GM23338 (cell line): Measurements from ENCODE around the gene ADAMTS17. TPM values are rescaled to one million over a fixed set of nuclear protein-coding genes. Genes with fewer than 3 reads are reported as not detected.

Experiments used
- ATAC-seq: fragments of 200-7000 bp; cut with Tn5 transposase; 3 replicates; pipeline ENCODE4 v1.9.1; 2020
- DNase-seq: peaks from one replicate; pipeline ENCODE4 v3.0.0-alpha.2; 2015; ENCODE audit warnings: low spot score
- H2AFZ ChIP-seq: fragments of 200-600 bp; sonication (generic); 2 replicates; pipeline ENCODE4 v1.8.0; 2016; ENCODE audit warnings: antibody characterized with exemption, mild to moderate bottlenecking, moderate library complexity
- H3F3A ChIP-seq: fragments of 200-600 bp; sonication (generic); replicated peaks from 2 replicates; pipeline ENCODE4 v1.8.0; 2017; ENCODE audit warnings: antibody characterized with exemption, mixed run types, low read depth
- H3K27ac ChIP-seq: fragments of 200-600 bp; sonication (generic); 2 replicates; pipeline ENCODE4 v1.6.1; 2016; ENCODE audit warnings: low read depth
- H3K27me3 ChIP-seq: fragments of 200-600 bp; sonication (generic); 2 replicates; pipeline ENCODE4 v1.8.0; 2016; ENCODE audit warnings: mild to moderate bottlenecking, mixed run types, moderate library complexity; ENCODE audit not compliant: insufficient read depth
- H3K36me3 ChIP-seq: fragments of 200-600 bp; sonication (generic); 2 replicates; pipeline ENCODE4 v1.8.0; 2016; ENCODE audit warnings: mild to moderate bottlenecking; ENCODE audit not compliant: insufficient read depth
- H3K4me1 ChIP-seq: fragments of 200-600 bp; sonication (generic); 2 replicates; pipeline ENCODE4 v1.8.0; 2016; ENCODE audit warnings: mild to moderate bottlenecking, moderate library complexity; ENCODE audit not compliant: insufficient read depth
- H3K4me2 ChIP-seq: fragments of 200-600 bp; sonication (generic); 2 replicates; pipeline ENCODE4 v1.7.1; 2017; ENCODE audit warnings: mixed run types
- H3K4me3 ChIP-seq: fragments of 200-600 bp; sonication (generic); 2 replicates; pipeline ENCODE4 v1.6.1; 2016; ENCODE audit warnings: mixed run types
- H3K79me2 ChIP-seq: fragments of 200-600 bp; sonication (generic); replicated peaks from 2 replicates; pipeline ENCODE4 v1.8.0; 2017; ENCODE audit warnings: mild to moderate bottlenecking; ENCODE audit not compliant: insufficient read depth
- H3K9me2 ChIP-seq: fragments of 200-600 bp; sonication (generic); 2 replicates; pipeline ENCODE4 v1.8.0; 2017; ENCODE audit not compliant: insufficient read depth
- H4K20me1 ChIP-seq: fragments of 200-600 bp; sonication (generic); replicated peaks from 2 replicates; pipeline ENCODE4 v1.8.0; 2017; ENCODE audit warnings: mild to moderate bottlenecking; ENCODE audit not compliant: insufficient read depth
- H3K27ac Mint-ChIP-seq: 2 replicates; pipeline ENCODE4 v1.8.0; 2020; ENCODE audit warnings: inconsistent platforms, mild to moderate bottlenecking, moderate library complexity, mixed read lengths
- H3K27me3 Mint-ChIP-seq: 3 replicates; pipeline ENCODE4 v1.8.0; 2022; ENCODE audit warnings: low read depth, mild to moderate bottlenecking, moderate library complexity, mixed read lengths, inconsistent platforms; ENCODE audit not compliant: insufficient read depth, poor library complexity
- H3K36me3 Mint-ChIP-seq: 3 replicates; pipeline ENCODE4 v1.8.0; 2021; ENCODE audit warnings: low read depth, mild to moderate bottlenecking, inconsistent platforms, moderate library complexity, mixed read lengths
- H3K4me1 Mint-ChIP-seq: 3 replicates; pipeline ENCODE4 v1.8.0; 2020; ENCODE audit warnings: mild to moderate bottlenecking, inconsistent platforms, mixed read lengths
- H3K4me3 Mint-ChIP-seq: 3 replicates; pipeline ENCODE4 v1.8.0; 2021; ENCODE audit warnings: moderate library complexity, mild to moderate bottlenecking, inconsistent platforms, mixed read lengths
- H3K9me3 Mint-ChIP-seq: 3 replicates; pipeline ENCODE4 v1.8.0; 2020; ENCODE audit warnings: moderate library complexity, mild to moderate bottlenecking, inconsistent platforms, mixed read lengths
- CREB1 ChIP-seq: fragments of 250-450 bp; sonication (Bioruptor Pico); IDR thresholded peaks from 2 replicates; pipeline ENCODE4 v1.5.0; 2020; ENCODE audit warnings: low read depth, mild to moderate bottlenecking, moderate library complexity
- CTCF ChIP-seq, 2 experiments: fragments of 200-600 bp in 1 of 2; sonication (generic) in 1 of 2; conservative IDR thresholded peaks; 2 replicates each; pipeline versions ENCODE4 v1.5.1 to v1.6.1; 2016 to 2017; ENCODE audit warnings: antibody characterized with exemption in 2 of 2, low read depth in 2 of 2, mild to moderate bottlenecking in 2 of 2, moderate library complexity in 1 of 2
- ETS1 ChIP-seq: IDR thresholded peaks from 2 replicates; pipeline ENCODE4 v1.6.1; 2016; ENCODE audit warnings: antibody characterized with exemption
- EZH2 ChIP-seq: fragments of 200-600 bp; sonication (generic); IDR thresholded peaks from one replicate; pipeline ENCODE4 v1.8.0; 2017; ENCODE audit warnings: antibody characterized with exemption, mild to moderate bottlenecking, low read depth; ENCODE audit not compliant: unreplicated experiment
- EZH2phosphoT487 ChIP-seq: fragments of 200-600 bp; sonication (generic); IDR thresholded peaks from one replicate; pipeline ENCODE4 v1.8.1; 2018; ENCODE audit warnings: antibody characterized with exemption; ENCODE audit not compliant: unreplicated experiment
- JUNB ChIP-seq: IDR thresholded peaks from one replicate; pipeline ENCODE4 v1.6.1; 2016; ENCODE audit warnings: antibody characterized with exemption; ENCODE audit not compliant: unreplicated experiment
- NANOG ChIP-seq: IDR thresholded peaks from 2 replicates; pipeline ENCODE4 v1.6.1; 2016; ENCODE audit warnings: antibody characterized with exemption, borderline replicate concordance
- POLR2AphosphoS5 ChIP-seq: IDR thresholded peaks from 2 replicates; pipeline ENCODE4 v1.6.1; 2016; ENCODE audit warnings: antibody characterized with exemption, low read depth
- REST ChIP-seq: IDR thresholded peaks from one replicate; pipeline ENCODE4 v1.6.1; 2018; ENCODE audit warnings: antibody characterized with exemption; ENCODE audit not compliant: unreplicated experiment
- STAT1 ChIP-seq: IDR thresholded peaks from one replicate; pipeline ENCODE4 v1.6.1; 2016; ENCODE audit warnings: antibody characterized with exemption; ENCODE audit not compliant: unreplicated experiment
- ZNF114 ChIP-seq: fragments of 250-450 bp; sonication (Bioruptor Pico); IDR thresholded peaks from 2 replicates; pipeline ENCODE4 v1.5.0; 2020; ENCODE audit warnings: mild to moderate bottlenecking, moderate library complexity
- ZNF331 ChIP-seq: fragments of 250-450 bp; sonication (Bioruptor Pico); IDR thresholded peaks from 2 replicates; pipeline ENCODE4 v1.5.0; 2020; ENCODE audit warnings: low read depth, mild to moderate bottlenecking, moderate library complexity
- ZNF462 ChIP-seq: fragments of 250-450 bp; sonication (Bioruptor Pico); IDR thresholded peaks from 2 replicates; pipeline ENCODE4 v1.5.0; 2020; ENCODE audit warnings: mild to moderate bottlenecking, moderate library complexity
- polyA plus RNA-seq: library from polyadenylated mRNA; unstranded; fragments of >200 nt; fragmentation: Nextera tagmentation; extraction: Ambion mirVana; gene quantifications from 2 replicates; pipeline ENCODE4 v1.2.1, GENCODE V29; 2016
- total RNA-seq: library from RNA; depleted of rRNA; stranded (reverse); fragments of >200 nt; shearing (Covaris generic); gene quantifications from 2 replicates; pipeline ENCODE4 v1.2.3, GENCODE V29; 2014

The ADAMTS17 gene
- total and polyA plus RNA-seq, 2 experiments from 2014 or later = 0.60 to 3.8 TPM

- Mint-ChIP-seq H3K27ac (no peak overlapping the region), H3K9me3 (no peaks in the 10 kb centered on the region), H3K36me3 (no peaks in the 10 kb centered on the region), H3K27me3 (no peaks in the 10 kb centered on the region), H3K4me1 (peaks cover 13% of the 10 kb centered on the region), H3K4me3 (no peak overlapping the region)
- Histone ChIP-seq H3F3A (no peaks in the 10 kb centered on the region), H4K20me1 (no peaks in the 10 kb centered on the region), H3K4me1 (no peaks in the 10 kb centered on the region; the same call in 1 of the 2 replicates), H3K4me2 (no peak overlapping the region), H3K79me2 (no peaks in the 10 kb centered on the region), H3K9me2 (no peaks in the 10 kb centered on the region), H3K36me3 (no peaks in the 10 kb centered on the region), H3K4me3 (no peak overlapping the region), H3K27ac (no peak overlapping the region), H2AFZ (no peak overlapping the region), H3K27me3 (no peaks in the 10 kb centered on the region)
- DNase-seq (no peak), ATAC-seq (no peak)
- TF ChIP-seq POLR2AphosphoS5 = no peak
- TF ChIP-seq EZH2 = no peak
- TF ChIP-seq NANOG = no peak
- no peak for TF ChIP-seq CTCF (conservative IDR thresholded peaks at IDR 0.05; ENCODE audit: low read depth in 2 of 2)
- no peak for TF ChIP-seq ETS1
- TF ChIP-seq ZNF331 (CRISPR knock-in tag) = no peak
- no peak for TF ChIP-seq JUNB
- TF ChIP-seq STAT1 = no peak
- no peak for TF ChIP-seq ZNF114
- no peak for TF ChIP-seq EZH2phosphoT487
- no peak for TF ChIP-seq ZNF462
- no peak for TF ChIP-seq CREB1
- no peak for TF ChIP-seq REST
Measured at GRCh38 chr15:100215843-100216169, 126.0 kb downstream of the ADAMTS17 start.
